HG02943 (cell line): ENCODE measurements around the gene PRND.

Experiments used
- ATAC-seq: cut with Tn5 transposase; IDR thresholded peaks from one replicate; pipeline ENCODE4 v1.9.1; 2021; ENCODE audit warnings: mild to moderate bottlenecking, low read depth, moderate library complexity; ENCODE audit not compliant: unreplicated experiment

The PRND gene

GRCh38 chr20:4775322-4776078, 53.8 kb downstream of the PRND start:
- ATAC-seq: no peak

- no peak for ATAC-seq
Observed at GRCh38 chr20:4776079-4776630, 54.4 kb downstream of the PRND start.
